Heart right ventricle (tissue), 16 donors: ENCODE results near the gene KLC1. TPM values are rescaled to one million over a fixed set of nuclear protein-coding genes. Genes with fewer than 3 reads are reported as not detected.

Experiments used
- ATAC-seq, 8 donors: fragments of 200-7000 bp; cut with Tn5 transposase; one replicate each; pipeline ENCODE4 v1.9.1; 2020; ENCODE audit warnings: mild to moderate bottlenecking in 8 of 8, moderate library complexity in 8 of 8, moderate number of reproducible peaks in 1 of 8
- DNase-seq, 2 donors: peaks; one replicate each; pipeline ENCODE4 v3.0.0-alpha.2; 2020
- H3K27ac ChIP-seq, 10 donors: fragments of 200-600 bp; sonication (generic) in 2 of 10; one replicate each; pipeline versions ENCODE4 v1.5.0 to v1.8.0; 2020 to 2022; ENCODE audit warnings: mild to moderate bottlenecking in 3 of 10
- H3K27me3 ChIP-seq, 7 donors: fragments of 200-600 bp; one replicate each; pipeline ENCODE4 v1.8.0; 2021 to 2022; ENCODE audit warnings: mild to moderate bottlenecking in 2 of 7
- H3K36me3 ChIP-seq, 9 donors: fragments of 200-600 bp; sonication (generic) in 1 of 9; one replicate each; pipeline versions ENCODE4 v1.5.0 to v1.8.0; 2020 to 2022; ENCODE audit warnings: mild to moderate bottlenecking in 2 of 9
- H3K4me1 ChIP-seq, 9 donors: fragments of 200-600 bp; sonication (generic) in 1 of 9; one replicate each; pipeline versions ENCODE4 v1.5.0 to v1.8.0; 2020 to 2022; ENCODE audit warnings: mild to moderate bottlenecking in 4 of 9
- H3K4me3 ChIP-seq, 10 donors: fragments of 200-600 bp; sonication (generic) in 2 of 10; one replicate each; pipeline versions ENCODE4 v1.5.0 to v1.8.0; 2020 to 2022; ENCODE audit warnings: mild to moderate bottlenecking in 7 of 10, moderate library complexity in 2 of 10
- H3K9me3 ChIP-seq, 11 donors: fragments of 200-600 bp in 10 of 11; sonication (generic) in 2 of 11; one replicate each; pipeline versions ENCODE4 v1.5.0 to v1.8.0; 2013 to 2022; ENCODE audit warnings: mild to moderate bottlenecking in 2 of 11, control low read depth in 1 of 11, moderate library complexity in 1 of 11
- WGBS, 2 donors: extraction: QIAGEN DNeasy Blood & Tissue Kit; methylation state at CpG; one replicate each; pipeline ENCODE4 v1.1.7; 2013; ENCODE audit warnings: inconsistent platforms in 1 of 2; 5-methylcytosine and 5-hydroxymethylcytosine counted together
- intact Hi-C, 10 donors: fragments of 100-400 bp; cut with DNase I; formaldehyde crosslinking; loops; one replicate each; pipeline versions ENCODE4 v1.11.1 to v1.14.2; 2022
- polyA plus RNA-seq, 2 donors: library from polyadenylated mRNA; stranded (reverse); fragments of 200-250 nt; gene quantifications; one replicate each; pipeline ENCODE4 v1.2.3, GENCODE V29; 2013
- total RNA-seq, 10 donors: library from RNA; stranded (reverse); fragmentation: NEBNext Ultra II Directional in 3 of 10; extraction: Animal tissue kit (Norgen Biotek cat#: 25700) in 3 of 10; gene quantifications; one replicate each; pipeline versions ENCODE4 v1.2.1 to v1.2.4, GENCODE V29; 2021 to 2023
- TF ChIP-seq, protein P1 (sequence below), 9 donors: fragments of 200-600 bp; sonication (generic) in 2 of 9; IDR thresholded peaks; one replicate each; pipeline versions ENCODE4 v1.5.0 to v1.8.0; 2021 to 2022; ENCODE audit warnings: antibody characterized with exemption in 9 of 9, mild to moderate bottlenecking in 5 of 9, moderate library complexity in 1 of 9
- donor health status: Arrhythmogenic right ventricular cardiomyopathy.
- donor health status: ischemic (EF 13 %, LVEDD 7.1; RV severe dilation, severe dysfunction).
- donor health status: healthy with polysubstance abuse.
- donor health status: DM: no; HTN: yes; CAD: no.
- donor health status: DM: no; HTN: no; CAD: no.
- donor health status: ischemic (EF 25% LVEDD 6.9; RV normal size, moderate dysfunction).
- donor health status: ischemic (EF 25% LVEDD 5.7; RV mildly dilated, moderate dysfunction).
- donor health status: healthy.
- donor health status: DM: yes; HTN: yes; CAD: no.
- donor health status: Ischemic cardiomyopathy.
- donor health status: ischemic (EF 35%, LVEDD 5.7; RV mildly dilated, moderate dysfunction).
- donor health status: nonischemic (EF 11% LVEDD 7.7; RV severe dilation, severe dysfunction).
- donor health status: DM: yes; HTN: yes; CAD: no.
- donor health status: PGD.
- donor health status: ischemic (EF 29% LVEDD 5.4; RV normal size, mild dysfunction).
- donor health status: nonischemic (EF 23%, LVEDD 6.1; RV moderate dilation, normal function).

Gene KLC1
- total and polyA plus RNA-seq, 12 donors = 123 to 220 (median 151) TPM

DNA sequence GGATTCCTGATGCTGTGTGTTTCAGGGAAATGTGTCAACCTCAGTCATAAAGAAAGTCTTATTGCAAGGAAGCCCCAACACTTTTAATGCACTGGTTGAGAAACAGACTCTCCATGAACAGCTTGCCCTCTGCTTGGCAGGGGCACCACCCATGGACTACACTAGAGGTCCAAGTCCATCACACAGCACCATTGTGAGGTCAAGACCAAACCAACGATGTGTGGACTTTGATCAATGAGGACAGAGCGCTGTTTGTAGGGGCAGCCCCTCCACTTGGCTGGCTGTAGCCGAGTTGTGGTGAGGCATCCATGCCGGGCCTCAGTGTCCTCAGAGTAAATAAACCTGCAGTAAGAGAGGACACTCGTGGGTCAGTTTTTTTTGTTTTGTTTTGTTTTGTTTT, 116.4 kb downstream of the KLC1 start:
- peaks cover 0 to 12% (median 0%) of the 10 kb centered on the region in 9 donors for H3K4me1 ChIP-seq
- intact Hi-C loops = no loop called here
- TF ChIP-seq, protein P1, sequence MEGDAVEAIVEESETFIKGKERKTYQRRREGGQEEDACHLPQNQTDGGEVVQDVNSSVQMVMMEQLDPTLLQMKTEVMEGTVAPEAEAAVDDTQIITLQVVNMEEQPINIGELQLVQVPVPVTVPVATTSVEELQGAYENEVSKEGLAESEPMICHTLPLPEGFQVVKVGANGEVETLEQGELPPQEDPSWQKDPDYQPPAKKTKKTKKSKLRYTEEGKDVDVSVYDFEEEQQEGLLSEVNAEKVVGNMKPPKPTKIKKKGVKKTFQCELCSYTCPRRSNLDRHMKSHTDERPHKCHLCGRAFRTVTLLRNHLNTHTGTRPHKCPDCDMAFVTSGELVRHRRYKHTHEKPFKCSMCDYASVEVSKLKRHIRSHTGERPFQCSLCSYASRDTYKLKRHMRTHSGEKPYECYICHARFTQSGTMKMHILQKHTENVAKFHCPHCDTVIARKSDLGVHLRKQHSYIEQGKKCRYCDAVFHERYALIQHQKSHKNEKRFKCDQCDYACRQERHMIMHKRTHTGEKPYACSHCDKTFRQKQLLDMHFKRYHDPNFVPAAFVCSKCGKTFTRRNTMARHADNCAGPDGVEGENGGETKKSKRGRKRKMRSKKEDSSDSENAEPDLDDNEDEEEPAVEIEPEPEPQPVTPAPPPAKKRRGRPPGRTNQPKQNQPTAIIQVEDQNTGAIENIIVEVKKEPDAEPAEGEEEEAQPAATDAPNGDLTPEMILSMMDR (IDR thresholded peaks at IDR 0.05) = no peak
- H3K9me3 ChIP-seq = no peaks in the 10 kb centered on the region
- ATAC-seq (no peak), DNase-seq (no peak)
- H3K4me3 ChIP-seq = no peak overlapping the region
- H3K36me3 ChIP-seq = peaks cover 0 to 100% (median 29%) of the 10 kb centered on the region in 9 donors
- no peak overlapping the region for H3K27ac ChIP-seq
- no peaks in the 10 kb centered on the region for H3K27me3 ChIP-seq
- 83% methylated on average over 5 of the region's 5 CpGs for WGBS, 2 donors

DNA sequence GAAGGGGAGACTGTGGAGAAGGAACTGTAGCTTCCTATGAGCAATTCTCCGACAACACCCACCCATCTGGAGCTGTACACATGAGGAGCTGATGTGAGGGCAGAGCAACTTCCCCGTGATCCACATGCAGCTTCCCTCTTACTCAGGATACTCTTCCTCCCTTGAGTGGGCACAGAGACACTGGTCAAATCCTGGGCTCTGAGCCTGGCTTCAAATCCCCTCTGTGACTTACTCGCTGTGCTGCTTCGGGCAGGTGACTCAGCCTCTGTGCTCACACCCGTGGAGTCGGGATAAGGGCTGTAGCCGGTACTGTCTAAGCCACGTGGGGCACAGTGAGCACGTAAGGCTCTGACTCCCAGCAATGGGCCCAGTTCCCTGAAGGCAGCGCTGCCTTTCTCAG, 117.7 kb downstream of the KLC1 start:
- H3K4me3 ChIP-seq = no peak overlapping the region
- H3K4me1 ChIP-seq = peaks cover 0 to 6% (median 0%) of the 10 kb centered on the region in 9 donors
- H3K27ac ChIP-seq = no peak overlapping the region
- DNase-seq = no peak
- ATAC-seq = peak in 2 of 8 donors; percentile 5 to 31
- 89 to 90% methylated on average over 10 of the region's 10 CpGs for WGBS, 2 donors
- intact Hi-C loops = no loop called here
- H3K27me3 ChIP-seq = no peaks in the 10 kb centered on the region
- no peaks in the 10 kb centered on the region for H3K9me3 ChIP-seq
- TF ChIP-seq, protein P1 (IDR thresholded peaks at IDR 0.05) = no peak
- H3K36me3 ChIP-seq = peaks cover 0 to 100% (median 25%) of the 10 kb centered on the region in 9 donors

DNA sequence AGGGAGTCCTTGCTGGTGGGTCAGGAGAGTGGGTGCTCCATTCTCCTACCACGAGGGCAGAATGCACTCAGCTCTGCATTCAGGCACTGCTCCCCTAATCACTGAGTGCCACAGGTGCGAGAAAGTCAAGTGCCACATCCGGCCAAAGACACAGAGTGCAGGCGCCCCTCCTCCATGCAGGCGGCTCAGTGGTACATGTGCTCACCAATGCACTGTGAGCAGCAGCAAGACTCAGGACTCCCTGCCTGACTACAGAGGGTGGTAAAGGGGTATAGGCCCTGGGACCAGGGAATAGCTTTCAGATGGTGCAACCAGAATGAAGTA, 119.5 kb downstream of the KLC1 start:
- TF ChIP-seq, protein P1 (IDR thresholded peaks at IDR 0.05) = no peak
- no peaks in the 10 kb centered on the region for H3K27me3 ChIP-seq
- H3K4me3 ChIP-seq = no peak overlapping the region
- DNase-seq (no peak), ATAC-seq (peak in 3 of 8 donors; percentile 15 to 43 (median 25))
- peaks cover 0 to 100% (median 35%) of the 10 kb centered on the region in 9 donors for H3K36me3 ChIP-seq
- no peak overlapping the region for H3K27ac ChIP-seq
- H3K4me1 ChIP-seq = no peaks in the 10 kb centered on the region
- WGBS, 2 donors = 75 to 78% methylated on average over 5 of the region's 5 CpGs
- intact Hi-C loops = no loop called here
- H3K9me3 ChIP-seq = no peaks in the 10 kb centered on the region

DNA sequence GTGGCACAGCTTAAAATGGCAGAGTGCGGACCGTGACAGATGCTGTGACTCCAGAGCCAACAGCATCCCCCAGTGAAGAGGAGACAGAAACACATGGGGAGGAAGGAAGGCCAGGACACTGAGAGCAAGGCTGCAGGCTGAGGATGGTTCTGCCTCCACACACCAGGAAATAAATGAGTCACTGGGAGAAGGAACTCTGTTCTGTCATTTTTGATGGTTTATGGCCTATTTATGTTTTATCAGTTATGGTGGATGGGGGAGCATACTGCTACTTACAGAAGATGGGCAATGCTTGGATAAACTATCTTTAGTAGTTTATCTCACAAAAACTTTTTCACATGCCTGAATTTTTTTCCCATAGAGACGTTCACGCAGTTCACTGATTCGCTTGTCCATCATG, 120.4 kb downstream of the KLC1 start:
- Histone ChIP-seq H3K27me3 (no peaks in the 10 kb centered on the region), H3K9me3 (no peaks in the 10 kb centered on the region), H3K27ac (no peak overlapping the region), H3K36me3 (peaks cover 0 to 100% (median 34%) of the 10 kb centered on the region in 9 donors), H3K4me1 (no peaks in the 10 kb centered on the region), H3K4me3 (no peak overlapping the region)
- no peak for DNase-seq
- WGBS, 2 donors = 90 to 92% methylated on average over 5 of the region's 5 CpGs
- no peak for ATAC-seq
- TF ChIP-seq, protein P1 (IDR thresholded peaks at IDR 0.05) = no peak
- intact Hi-C loops = no loop called here
